Measurements from ENCODE around the gene UBE2J2.

The UBE2J2 gene

DNA sequence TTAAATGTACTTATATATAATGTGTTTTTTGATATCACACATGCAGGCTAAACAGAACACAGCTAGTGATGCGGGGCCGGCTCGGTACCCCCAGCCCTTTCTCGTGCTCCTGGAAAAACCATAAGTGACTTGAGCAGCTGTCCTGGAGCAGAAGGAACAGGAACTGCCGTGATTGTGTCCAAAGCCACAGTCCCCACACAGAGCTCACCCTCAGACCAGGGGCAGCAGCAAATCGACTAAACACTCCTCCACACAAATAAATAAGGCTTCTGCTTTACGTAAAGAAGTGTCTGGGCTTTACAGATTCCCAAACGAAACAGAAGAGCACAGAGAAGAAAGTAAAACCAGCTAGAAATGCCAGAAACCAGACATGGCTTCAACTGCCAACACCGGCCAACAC lies 9.6 kb downstream of the UBE2J2 start:
- no peak for DNase-seq (ENCODE audit: low spot score)
- in situ Hi-C loops (cut with MboI; ENCODE audit: low pct_unique_long_range_greater_than_20kb, low sequenced_read_pairs, unreplicated experiment): no loop called here

DNA sequence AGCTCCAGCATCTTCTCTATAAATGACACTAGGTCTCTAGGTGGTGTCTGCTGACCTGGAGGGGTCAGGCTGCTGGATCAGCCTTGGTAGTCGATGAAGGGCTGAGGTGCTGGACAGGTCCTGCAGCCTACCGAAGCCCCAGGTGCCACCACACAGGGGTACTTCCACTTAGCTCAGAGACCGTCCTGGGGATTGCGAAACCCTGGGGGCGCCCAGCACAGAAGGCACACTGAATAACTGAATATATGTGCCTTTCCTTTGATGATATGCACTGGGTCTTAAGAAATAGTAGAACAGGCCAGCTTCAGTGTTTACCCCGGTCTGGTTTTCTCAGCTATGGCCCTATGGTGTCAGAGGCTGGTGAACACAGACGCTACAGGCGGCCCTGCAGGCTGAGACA lies 10.9 kb downstream of the UBE2J2 start:
- no peak for DNase-seq (ENCODE audit: low spot score)
- in situ Hi-C loops (cut with MboI; ENCODE audit: low pct_unique_long_range_greater_than_20kb, low sequenced_read_pairs, unreplicated experiment): no loop called here
- TF ChIP-seq, protein P1, sequence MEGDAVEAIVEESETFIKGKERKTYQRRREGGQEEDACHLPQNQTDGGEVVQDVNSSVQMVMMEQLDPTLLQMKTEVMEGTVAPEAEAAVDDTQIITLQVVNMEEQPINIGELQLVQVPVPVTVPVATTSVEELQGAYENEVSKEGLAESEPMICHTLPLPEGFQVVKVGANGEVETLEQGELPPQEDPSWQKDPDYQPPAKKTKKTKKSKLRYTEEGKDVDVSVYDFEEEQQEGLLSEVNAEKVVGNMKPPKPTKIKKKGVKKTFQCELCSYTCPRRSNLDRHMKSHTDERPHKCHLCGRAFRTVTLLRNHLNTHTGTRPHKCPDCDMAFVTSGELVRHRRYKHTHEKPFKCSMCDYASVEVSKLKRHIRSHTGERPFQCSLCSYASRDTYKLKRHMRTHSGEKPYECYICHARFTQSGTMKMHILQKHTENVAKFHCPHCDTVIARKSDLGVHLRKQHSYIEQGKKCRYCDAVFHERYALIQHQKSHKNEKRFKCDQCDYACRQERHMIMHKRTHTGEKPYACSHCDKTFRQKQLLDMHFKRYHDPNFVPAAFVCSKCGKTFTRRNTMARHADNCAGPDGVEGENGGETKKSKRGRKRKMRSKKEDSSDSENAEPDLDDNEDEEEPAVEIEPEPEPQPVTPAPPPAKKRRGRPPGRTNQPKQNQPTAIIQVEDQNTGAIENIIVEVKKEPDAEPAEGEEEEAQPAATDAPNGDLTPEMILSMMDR (IDR thresholded peaks at IDR 0.05; ENCODE audit: extremely low read depth, insufficient read depth, missing control alignments): no peak

More for the DNA sequence above, 9.6 kb downstream of the UBE2J2 start:
- TF ChIP-seq, protein P1 (IDR thresholded peaks at IDR 0.05; ENCODE audit: extremely low read depth, insufficient read depth, missing control alignments): no peak

DNA sequence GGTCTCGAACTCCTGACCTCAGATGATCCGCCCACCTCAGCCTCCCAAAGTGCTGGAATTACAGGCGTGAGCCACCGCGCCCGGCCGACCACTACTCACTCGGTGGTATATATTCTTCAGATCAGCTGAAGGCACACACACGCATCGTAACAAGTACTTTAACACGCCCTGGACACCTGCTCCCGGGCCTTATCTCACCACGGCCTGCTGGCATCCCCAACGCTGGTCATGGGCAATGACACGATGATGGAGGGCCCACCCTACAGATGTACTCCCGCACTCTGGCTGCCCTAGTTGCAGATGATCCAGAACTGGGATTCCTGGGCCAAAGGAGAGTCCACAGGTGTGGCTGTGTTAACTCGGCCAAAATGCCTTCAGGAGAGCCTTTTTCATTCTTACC lies 11.6 kb downstream of the UBE2J2 start:
- no peak for DNase-seq (ENCODE audit: low spot score)
- in situ Hi-C loops (cut with MboI; ENCODE audit: low pct_unique_long_range_greater_than_20kb, low sequenced_read_pairs, unreplicated experiment): no loop called here
- TF ChIP-seq, protein P1 (IDR thresholded peaks at IDR 0.05; ENCODE audit: extremely low read depth, insufficient read depth, missing control alignments): no peak

DNA sequence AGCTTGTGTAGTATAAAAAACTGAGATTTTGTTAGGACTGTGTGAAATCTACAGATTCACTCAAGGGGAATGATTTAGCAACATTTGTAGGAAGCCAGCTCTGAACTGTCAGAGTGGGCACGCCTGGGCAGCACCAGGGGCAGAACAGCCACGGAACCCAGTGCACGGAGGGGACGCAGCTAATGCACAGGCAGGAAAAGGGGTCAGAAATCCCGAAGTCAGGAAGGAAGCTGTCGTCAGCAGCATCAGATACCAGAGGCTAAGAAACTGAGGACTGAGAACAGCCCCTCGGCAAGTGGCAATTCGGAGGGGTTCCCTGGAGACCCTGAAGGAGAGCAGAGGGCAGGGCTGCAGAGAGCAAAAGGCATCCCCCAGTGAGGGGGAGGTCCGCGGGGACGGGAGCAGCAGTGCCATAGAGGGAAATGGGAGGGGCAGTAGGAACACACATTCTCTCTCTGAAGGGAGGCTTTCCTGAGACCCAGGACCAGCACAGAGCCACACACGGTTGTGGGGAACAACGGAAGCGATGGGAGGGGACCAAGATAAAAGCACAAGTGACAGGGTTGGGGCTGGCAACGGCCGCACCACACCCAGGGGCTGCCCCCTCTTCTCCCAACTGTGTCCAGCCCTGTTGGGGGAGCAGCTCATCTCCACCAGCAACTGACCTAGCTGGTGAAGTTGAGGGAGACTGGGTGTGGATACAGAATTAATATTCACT lies 12.7 kb downstream of the UBE2J2 start:
- TF ChIP-seq, protein P1 (IDR thresholded peaks at IDR 0.05; ENCODE audit: extremely low read depth, insufficient read depth, missing control alignments): no peak
- no peak for DNase-seq (ENCODE audit: low spot score)
- in situ Hi-C loops (cut with MboI; ENCODE audit: low pct_unique_long_range_greater_than_20kb, low sequenced_read_pairs, unreplicated experiment): no loop called here

DNA sequence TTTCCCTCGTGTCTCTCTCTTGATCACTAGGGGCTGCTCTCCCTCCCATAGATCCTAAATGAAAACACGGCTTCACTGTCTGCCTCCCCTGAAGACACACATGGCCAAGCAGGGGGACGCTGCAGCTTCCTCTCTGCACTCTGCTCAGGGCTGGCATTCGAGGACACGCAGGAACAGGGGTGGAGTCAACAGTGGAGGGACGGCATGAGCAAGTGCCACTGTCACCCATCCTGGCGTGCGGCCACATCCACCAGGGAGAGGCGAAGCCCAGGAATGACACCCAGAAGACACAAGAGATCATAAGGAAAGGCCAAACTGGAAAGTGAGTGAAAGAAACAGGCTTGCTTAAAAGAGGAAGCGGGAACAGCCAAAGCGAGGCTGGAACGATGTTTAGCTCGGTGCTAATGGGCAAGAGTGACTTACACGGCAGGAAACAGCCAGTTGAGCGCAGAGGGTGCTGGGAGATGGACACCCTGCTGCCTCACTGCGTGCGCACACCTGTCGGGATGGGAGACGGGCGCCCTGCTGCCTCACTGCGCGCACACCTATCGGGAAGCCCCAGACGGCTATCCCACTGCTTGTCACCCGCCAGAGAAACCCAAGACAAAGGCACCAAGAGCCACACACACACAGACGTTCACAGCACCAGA lies 13.6 kb downstream of the UBE2J2 start:
- TF ChIP-seq, protein P1 (IDR thresholded peaks at IDR 0.05; ENCODE audit: extremely low read depth, insufficient read depth, missing control alignments): no peak
- in situ Hi-C loops (cut with MboI; ENCODE audit: low pct_unique_long_range_greater_than_20kb, low sequenced_read_pairs, unreplicated experiment): no loop called here
- no peak for DNase-seq (ENCODE audit: low spot score)

DNA sequence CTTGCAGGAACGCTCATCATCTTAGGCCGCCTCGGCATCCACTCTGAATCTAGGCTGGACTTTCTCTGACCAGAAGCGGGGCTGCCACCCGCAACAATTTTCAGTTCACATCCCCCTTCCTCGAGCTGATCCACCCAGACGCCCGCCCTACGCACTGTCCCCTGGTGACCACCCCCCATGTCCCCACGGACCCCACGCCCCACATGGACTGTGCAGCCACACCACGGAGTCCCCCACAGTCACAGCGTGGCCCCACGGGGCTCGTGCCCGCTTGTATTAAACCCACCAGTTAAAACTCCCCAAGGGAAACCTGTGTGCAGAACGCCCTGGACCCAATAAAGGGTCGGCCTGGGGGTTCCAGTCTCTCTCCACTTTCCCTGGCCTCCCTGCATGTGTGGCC lies 14.1 kb downstream of the UBE2J2 start:
- no peak for DNase-seq (ENCODE audit: low spot score)
- TF ChIP-seq, protein P1 (IDR thresholded peaks at IDR 0.05; ENCODE audit: extremely low read depth, insufficient read depth, missing control alignments): no peak
- in situ Hi-C loops (cut with MboI; ENCODE audit: low pct_unique_long_range_greater_than_20kb, low sequenced_read_pairs, unreplicated experiment): no loop called here
